Measurements from ENCODE around the gene GPR55.

DNA sequence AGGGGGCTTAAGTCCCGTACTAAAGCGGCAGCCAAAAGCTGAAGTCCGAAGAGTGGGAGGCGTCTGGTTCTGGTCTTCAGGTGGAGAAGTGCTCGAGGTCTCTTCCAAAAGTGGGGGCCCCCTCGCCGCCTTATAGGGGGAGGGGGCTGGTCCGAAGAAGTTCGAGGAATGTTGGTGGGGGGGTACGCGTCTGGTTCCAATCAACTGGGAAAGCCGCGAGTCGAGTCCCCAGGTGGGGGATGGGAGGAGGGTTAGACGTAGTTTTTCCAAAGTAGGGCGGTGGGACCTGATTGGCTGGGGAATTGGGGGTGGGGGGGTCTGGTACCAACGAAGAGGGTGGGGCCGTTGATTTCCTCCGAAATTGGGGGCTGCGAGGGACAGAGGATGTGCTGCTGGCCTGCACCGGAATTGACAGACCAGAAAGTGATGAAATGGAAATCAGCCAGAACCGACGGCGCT lies 59.7 kb downstream of the GPR55 start:
- TF ChIP-seq, protein P1, sequence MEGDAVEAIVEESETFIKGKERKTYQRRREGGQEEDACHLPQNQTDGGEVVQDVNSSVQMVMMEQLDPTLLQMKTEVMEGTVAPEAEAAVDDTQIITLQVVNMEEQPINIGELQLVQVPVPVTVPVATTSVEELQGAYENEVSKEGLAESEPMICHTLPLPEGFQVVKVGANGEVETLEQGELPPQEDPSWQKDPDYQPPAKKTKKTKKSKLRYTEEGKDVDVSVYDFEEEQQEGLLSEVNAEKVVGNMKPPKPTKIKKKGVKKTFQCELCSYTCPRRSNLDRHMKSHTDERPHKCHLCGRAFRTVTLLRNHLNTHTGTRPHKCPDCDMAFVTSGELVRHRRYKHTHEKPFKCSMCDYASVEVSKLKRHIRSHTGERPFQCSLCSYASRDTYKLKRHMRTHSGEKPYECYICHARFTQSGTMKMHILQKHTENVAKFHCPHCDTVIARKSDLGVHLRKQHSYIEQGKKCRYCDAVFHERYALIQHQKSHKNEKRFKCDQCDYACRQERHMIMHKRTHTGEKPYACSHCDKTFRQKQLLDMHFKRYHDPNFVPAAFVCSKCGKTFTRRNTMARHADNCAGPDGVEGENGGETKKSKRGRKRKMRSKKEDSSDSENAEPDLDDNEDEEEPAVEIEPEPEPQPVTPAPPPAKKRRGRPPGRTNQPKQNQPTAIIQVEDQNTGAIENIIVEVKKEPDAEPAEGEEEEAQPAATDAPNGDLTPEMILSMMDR (IDR thresholded peaks at IDR 0.05 in 2 of 3, conservative IDR thresholded peaks at IDR 0.05 in 1 of 3; ENCODE audit: control insufficient read depth in 2 of 3, extremely low read depth in 1 of 3, insufficient read depth in 1 of 3, low read depth in 3 of 3, low read length in 3 of 3) = no peak
- TF ChIP-seq, protein P2, sequence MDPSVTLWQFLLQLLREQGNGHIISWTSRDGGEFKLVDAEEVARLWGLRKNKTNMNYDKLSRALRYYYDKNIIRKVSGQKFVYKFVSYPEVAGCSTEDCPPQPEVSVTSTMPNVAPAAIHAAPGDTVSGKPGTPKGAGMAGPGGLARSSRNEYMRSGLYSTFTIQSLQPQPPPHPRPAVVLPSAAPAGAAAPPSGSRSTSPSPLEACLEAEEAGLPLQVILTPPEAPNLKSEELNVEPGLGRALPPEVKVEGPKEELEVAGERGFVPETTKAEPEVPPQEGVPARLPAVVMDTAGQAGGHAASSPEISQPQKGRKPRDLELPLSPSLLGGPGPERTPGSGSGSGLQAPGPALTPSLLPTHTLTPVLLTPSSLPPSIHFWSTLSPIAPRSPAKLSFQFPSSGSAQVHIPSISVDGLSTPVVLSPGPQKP (IDR thresholded peaks at IDR 0.05; ENCODE audit: low read depth, low read length) = no peak
- TF ChIP-seq, protein P3, sequence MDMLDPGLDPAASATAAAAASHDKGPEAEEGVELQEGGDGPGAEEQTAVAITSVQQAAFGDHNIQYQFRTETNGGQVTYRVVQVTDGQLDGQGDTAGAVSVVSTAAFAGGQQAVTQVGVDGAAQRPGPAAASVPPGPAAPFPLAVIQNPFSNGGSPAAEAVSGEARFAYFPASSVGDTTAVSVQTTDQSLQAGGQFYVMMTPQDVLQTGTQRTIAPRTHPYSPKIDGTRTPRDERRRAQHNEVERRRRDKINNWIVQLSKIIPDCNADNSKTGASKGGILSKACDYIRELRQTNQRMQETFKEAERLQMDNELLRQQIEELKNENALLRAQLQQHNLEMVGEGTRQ (IDR thresholded peaks at IDR 0.05; ENCODE audit: borderline replicate concordance, low read depth, low read length) = no peak
- TF ChIP-seq POLR2A (IDR thresholded peaks at IDR 0.05; ENCODE audit: low read depth, low read length) (no peak), SRF (IDR thresholded peaks at IDR 0.05; ENCODE audit: low read depth in 2 of 2, low read length in 2 of 2) (no peak), RAD51 (IDR thresholded peaks at IDR 0.05) (no peak)
- TF ChIP-seq, protein P4, sequence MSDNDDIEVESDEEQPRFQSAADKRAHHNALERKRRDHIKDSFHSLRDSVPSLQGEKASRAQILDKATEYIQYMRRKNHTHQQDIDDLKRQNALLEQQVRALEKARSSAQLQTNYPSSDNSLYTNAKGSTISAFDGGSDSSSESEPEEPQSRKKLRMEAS (IDR thresholded peaks at IDR 0.05; ENCODE audit: low read depth, low read length) = no peak
